ENCODE data around the gene ESRRG.

Gene ESRRG

GRCh38 chr1:216499581-216500272 is 223.5 kb downstream of the ESRRG start:
- DNase-seq, result no peak

- no peak for DNase-seq
These were observed 225.0 kb downstream of the ESRRG start for GRCh38 chr1:216498277-216498676.

DNA sequence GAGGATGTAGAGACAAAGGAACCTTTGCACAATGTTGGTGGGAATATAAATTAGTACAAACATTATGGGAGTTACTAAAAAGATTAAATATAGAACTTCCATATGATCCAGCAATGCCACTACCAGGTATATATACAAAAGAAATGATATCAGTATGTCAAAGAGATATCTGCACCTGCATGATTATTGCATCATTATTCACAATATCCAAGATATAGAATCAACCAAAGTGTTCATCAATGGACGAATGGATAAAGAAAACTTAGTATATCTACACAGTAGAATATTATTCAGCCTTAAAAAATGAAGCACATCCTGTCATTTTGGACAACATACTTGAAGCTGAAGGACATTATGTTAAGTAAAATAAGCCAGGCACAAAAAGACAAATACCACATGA is 238.2 kb downstream of the ESRRG start:
- DNase-seq, result no peak

GRCh38 chr1:216483672-216484401 is 239.4 kb downstream of the ESRRG start:
- DNase-seq, result no peak

DNA sequence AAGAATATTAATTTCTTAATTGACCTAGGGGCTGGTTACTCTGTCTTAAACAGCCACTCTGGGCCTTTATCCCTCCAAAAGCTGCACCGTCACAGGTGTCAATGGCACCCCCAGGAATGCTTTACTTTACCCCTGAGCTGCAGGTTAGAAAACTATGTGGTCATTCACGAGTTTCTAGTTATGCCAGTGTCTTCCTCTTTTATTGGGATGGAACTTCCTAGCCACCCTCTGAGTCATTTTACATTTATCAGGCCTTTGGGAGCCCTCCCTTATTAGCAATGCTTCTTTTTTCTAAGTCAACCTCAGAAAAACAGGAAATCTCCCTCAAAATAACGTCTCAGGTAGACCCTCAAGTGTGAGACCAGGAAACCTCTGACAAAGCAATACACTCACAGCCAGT is 240.6 kb downstream of the ESRRG start:
- no peak for DNase-seq

DNA sequence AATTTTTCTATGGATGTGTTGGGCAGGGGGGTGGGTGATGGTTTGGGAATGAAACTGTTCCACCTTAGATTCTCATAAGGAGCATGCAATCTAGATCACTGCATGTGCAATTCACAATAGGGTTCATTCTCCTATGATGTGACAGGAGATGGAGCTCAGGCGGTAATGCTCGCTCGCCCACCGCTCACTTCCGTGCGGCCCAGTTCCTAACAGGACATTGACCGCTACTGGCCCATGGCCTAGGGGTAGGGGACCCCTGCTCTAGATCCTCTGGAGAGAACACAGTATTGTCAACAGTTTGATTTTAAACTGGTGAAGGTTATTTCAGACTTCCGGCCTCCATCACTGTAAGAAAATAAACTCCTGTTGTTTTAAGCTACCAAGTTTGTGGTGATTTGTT is 245.0 kb downstream of the ESRRG start:
- DNase-seq, result no peak

DNA sequence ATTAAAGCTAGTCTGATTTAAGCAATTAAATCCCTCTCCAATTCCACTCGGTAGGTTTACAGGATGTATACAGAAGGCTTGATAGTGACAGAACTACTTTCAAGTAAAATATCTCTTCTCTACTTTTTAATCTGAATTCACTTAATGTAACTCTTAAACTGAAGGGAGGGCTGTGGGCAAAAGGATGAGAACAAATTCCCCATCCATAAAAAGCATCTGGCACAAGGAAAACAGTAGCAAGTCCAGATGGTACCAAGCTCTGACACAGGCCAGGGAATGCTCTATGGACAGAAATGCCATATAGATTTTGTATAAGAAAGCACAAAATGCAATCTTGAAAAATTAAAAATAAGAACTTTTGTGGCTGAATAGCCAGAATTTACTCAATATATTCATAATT is 246.9 kb downstream of the ESRRG start:
- DNase-seq, result no peak

GRCh38 chr1:216475659-216476276 is 247.5 kb downstream of the ESRRG start:
- no peak for DNase-seq

GRCh38 chr1:216466162-216466801 is 256.9 kb downstream of the ESRRG start:
- DNase-seq, result no peak

DNA sequence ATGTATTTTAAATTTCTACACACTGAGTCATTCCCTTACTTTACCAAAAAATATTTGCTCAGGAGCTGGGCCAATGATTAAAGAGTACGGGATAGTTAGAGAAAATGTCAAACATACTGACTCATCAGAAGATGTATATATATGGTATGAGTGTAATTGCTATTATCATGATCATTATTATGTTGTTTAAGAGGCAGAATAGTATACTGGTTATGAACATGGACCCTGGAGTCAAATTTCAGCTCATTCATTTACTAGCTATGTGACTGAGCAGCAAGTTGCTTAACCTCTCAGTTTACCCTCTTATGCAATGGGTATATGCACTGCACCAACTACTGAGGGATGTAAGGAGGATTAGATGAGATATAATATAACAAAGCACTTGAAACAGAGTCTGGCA is 258.7 kb downstream of the ESRRG start:
- no peak for DNase-seq

- DNase-seq, result no peak
These were observed 261.0 kb downstream of the ESRRG start for GRCh38 chr1:216462066-216462775.

GRCh38 chr1:216461466-216461865 is 261.8 kb downstream of the ESRRG start:
- no peak for DNase-seq

- no peak for DNase-seq
These were observed 263.5 kb downstream of the ESRRG start for GRCh38 chr1:216459651-216460207.

DNA sequence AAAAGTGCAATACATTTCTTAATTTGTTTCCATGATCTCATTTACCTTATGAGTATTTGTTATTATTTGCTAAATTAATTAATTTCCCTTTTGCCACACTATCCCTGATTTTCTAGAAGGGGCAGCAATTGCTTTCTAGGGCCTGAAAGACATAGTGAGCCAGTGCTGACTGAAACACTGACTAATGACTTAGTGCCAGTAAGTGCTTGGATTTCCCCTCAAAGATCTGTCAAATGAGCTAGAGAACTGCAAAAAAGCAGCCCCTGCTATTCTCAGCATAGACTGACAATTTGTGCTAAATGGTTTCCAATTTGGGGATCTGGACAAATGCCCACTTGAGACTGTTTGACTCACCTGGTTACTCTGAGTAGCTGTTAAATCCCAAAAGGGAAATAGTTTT is 264.4 kb downstream of the ESRRG start:
- no peak for DNase-seq

- DNase-seq, result no peak
These were observed 265.9 kb downstream of the ESRRG start for GRCh38 chr1:216457356-216457755.

DNA sequence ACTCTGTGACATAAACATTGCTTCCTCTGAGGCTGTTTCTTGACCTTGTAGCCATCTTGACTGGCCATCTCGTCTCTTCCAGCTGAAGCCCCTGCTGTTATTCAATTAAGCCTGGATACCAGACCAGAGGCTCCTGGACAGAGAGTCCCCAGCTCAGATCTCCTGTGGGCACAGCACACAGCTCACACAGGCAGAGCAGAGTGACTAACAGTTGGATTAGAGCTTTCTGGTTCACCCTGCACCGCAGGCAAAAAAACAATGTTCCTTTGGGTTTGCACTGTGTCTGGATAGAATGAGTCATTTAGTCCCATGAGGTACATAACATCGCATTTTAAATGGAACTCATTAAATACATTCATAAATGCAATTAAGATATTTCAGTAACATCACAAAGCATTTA is 266.5 kb downstream of the ESRRG start:
- DNase-seq, result no peak

- DNase-seq, result no peak
These were observed 269.5 kb downstream of the ESRRG start for GRCh38 chr1:216453777-216454176.
